ENCODE measurements around the gene SH3D21. TPM values are rescaled to one million over a fixed set of nuclear protein-coding genes. Genes with fewer than 3 reads are reported as not detected.

SH3D21 gene
- total and polyA plus RNA-seq, 2 experiments from 2014 or later = 2.6 to 2.9 TPM

GRCh38 chr1:36367066-36367465, 60.9 kb downstream of the SH3D21 start:
- Histone ChIP-seq H3K9me3 (ENCODE audit: low read depth) (no peaks in the 10 kb centered on the region), H3K4me3 (no peak overlapping the region), H3K4me1 (ENCODE audit: insufficient read depth) (peaks cover 17% of the 10 kb centered on the region), H3K79me2 (peaks cover 86% of the 10 kb centered on the region), H3K9me2 (replicated peaks; ENCODE audit: insufficient read depth) (no peaks in the 10 kb centered on the region), H3K27me3 (no peaks in the 10 kb centered on the region), H3K27ac (no peak overlapping the region), H2AFZ (no peak overlapping the region), H3K36me3 (replicated peaks; ENCODE audit: insufficient read depth, low read depth) (no peaks in the 10 kb centered on the region), H4K20me1 (ENCODE audit: insufficient read depth, poor library complexity, severe bottlenecking) (peaks cover 13% of the 10 kb centered on the region), H3K4me2 (no peak overlapping the region)
- no peak for TF ChIP-seq EZH2phosphoT487 (IDR thresholded peaks at IDR 0.05; ENCODE audit: low read depth, severe bottlenecking, unreplicated experiment)
- TF ChIP-seq CTCF (IDR thresholded peaks at IDR 0.05; ENCODE audit: poor library complexity) = no peak
- no peak for TF ChIP-seq EZH2 (IDR thresholded peaks at IDR 0.05; ENCODE audit: borderline replicate concordance)
- 93% methylated on average over 4 of the region's 5 CpGs for WGBS (ENCODE audit: low lambda C conversion rate, missing lambda C conversion rate)
- DNase-seq (ENCODE audit: low spot score) = no peak

- peak overlapping the region; percentile 43 for H3K27ac ChIP-seq
- H3K9me2 ChIP-seq (replicated peaks; ENCODE audit: insufficient read depth) = no peaks in the 10 kb centered on the region
- no peaks in the 10 kb centered on the region for H3K27me3 ChIP-seq
- H3K36me3 ChIP-seq (replicated peaks; ENCODE audit: insufficient read depth, low read depth) = no peaks in the 10 kb centered on the region
- H3K4me1 ChIP-seq (ENCODE audit: insufficient read depth) = peaks cover 19% of the 10 kb centered on the region
- 64% methylated on average over 4 of the region's 4 CpGs for WGBS (ENCODE audit: low lambda C conversion rate, missing lambda C conversion rate)
- no peak overlapping the region for H3K4me2 ChIP-seq
- peak; percentile 33 for DNase-seq (ENCODE audit: low spot score)
- H4K20me1 ChIP-seq (ENCODE audit: insufficient read depth, poor library complexity, severe bottlenecking) = peaks cover 13% of the 10 kb centered on the region
- no peaks in the 10 kb centered on the region for H3K9me3 ChIP-seq (ENCODE audit: low read depth)
- H3K79me2 ChIP-seq = peaks cover 89% of the 10 kb centered on the region
- H3K4me3 ChIP-seq = no peak overlapping the region
- TF ChIP-seq EZH2 (IDR thresholded peaks at IDR 0.05; ENCODE audit: borderline replicate concordance) (no peak), CTCF (IDR thresholded peaks at IDR 0.05; ENCODE audit: poor library complexity) (no peak), EZH2phosphoT487 (IDR thresholded peaks at IDR 0.05; ENCODE audit: low read depth, severe bottlenecking, unreplicated experiment) (no peak)
- no peak overlapping the region for H2AFZ ChIP-seq
These were observed 61.6 kb downstream of the SH3D21 start for GRCh38 chr1:36367798-36368197.

- Histone ChIP-seq H4K20me1 (ENCODE audit: insufficient read depth, poor library complexity, severe bottlenecking) (peaks cover 13% of the 10 kb centered on the region), H2AFZ (no peak overlapping the region), H3K36me3 (replicated peaks; ENCODE audit: insufficient read depth, low read depth) (no peaks in the 10 kb centered on the region), H3K27ac (no peak overlapping the region), H3K9me3 (ENCODE audit: low read depth) (no peaks in the 10 kb centered on the region), H3K4me3 (no peak overlapping the region), H3K4me1 (ENCODE audit: insufficient read depth) (peaks cover 32% of the 10 kb centered on the region), H3K9me2 (replicated peaks; ENCODE audit: insufficient read depth) (no peaks in the 10 kb centered on the region), H3K4me2 (no peak overlapping the region), H3K27me3 (no peaks in the 10 kb centered on the region), H3K79me2 (peaks cover 83% of the 10 kb centered on the region)
- no peak for TF ChIP-seq EZH2 (IDR thresholded peaks at IDR 0.05; ENCODE audit: borderline replicate concordance)
- peak; percentile 88 for TF ChIP-seq CTCF (IDR thresholded peaks at IDR 0.05; ENCODE audit: poor library complexity)
- 61% methylated on average over 7 of the region's 7 CpGs for WGBS (ENCODE audit: low lambda C conversion rate, missing lambda C conversion rate)
- DNase-seq (ENCODE audit: low spot score) = peak; percentile 87
These were observed 63.1 kb downstream of the SH3D21 start for GRCh38 chr1:36369061-36369861.

Other genes starting within 250 kb of the SH3D21 start
- gene TEKT2, start 222.3 kb upstream of the SH3D21 start, total RNA-seq = 1.1 TPM in 1 of 2 replicates, not detected in the other
- gene TEKT2, start 222.3 kb upstream of the SH3D21 start, polyA plus RNA-seq = 0.16 and 1.4 TPM in 2 replicates
- gene ADPRS, start 217.5 kb upstream of the SH3D21 start, total RNA-seq = 27.4 and 37.6 TPM in 2 replicates
- 40.9 and 42.7 TPM in 2 replicates for gene ADPRS, start 217.5 kb upstream of the SH3D21 start, polyA plus RNA-seq
- gene COL8A2, start 181.1 kb upstream of the SH3D21 start, total RNA-seq = 32.6 and 44.8 TPM in 2 replicates
- gene COL8A2, start 181.1 kb upstream of the SH3D21 start, polyA plus RNA-seq = 53.7 and 59.4 TPM in 2 replicates
- gene TRAPPC3, start 156.9 kb upstream of the SH3D21 start, total RNA-seq = 128 and 139 TPM in 2 replicates
- gene TRAPPC3, start 156.9 kb upstream of the SH3D21 start, polyA plus RNA-seq = 131 and 148 TPM in 2 replicates
- gene MAP7D1, start 150.2 kb upstream of the SH3D21 start, total RNA-seq = 46.0 and 48.4 TPM in 2 replicates
- gene MAP7D1, start 150.2 kb upstream of the SH3D21 start, polyA plus RNA-seq = 84.7 and 97.8 TPM in 2 replicates
- 82.7 and 84.6 TPM in 2 replicates for gene THRAP3, start 81.9 kb upstream of the SH3D21 start, total RNA-seq
- gene THRAP3, start 81.9 kb upstream of the SH3D21 start, polyA plus RNA-seq = 45.8 and 50.0 TPM in 2 replicates
- gene EVA1B, start 17.3 kb downstream of the SH3D21 start, total RNA-seq = 67.2 and 82.2 TPM in 2 replicates
- 67.1 and 68.7 TPM in 2 replicates for gene EVA1B, start 17.3 kb downstream of the SH3D21 start, polyA plus RNA-seq
- 28.2 and 30.7 TPM in 2 replicates for gene STK40, start 79.6 kb downstream of the SH3D21 start, total RNA-seq
- gene STK40, start 79.6 kb downstream of the SH3D21 start, polyA plus RNA-seq = 48.4 and 56.3 TPM in 2 replicates
- gene LSM10, start 91.5 kb downstream of the SH3D21 start, total RNA-seq = 9.4 and 10.4 TPM in 2 replicates
- gene LSM10, start 91.5 kb downstream of the SH3D21 start, polyA plus RNA-seq = 54.6 and 63.9 TPM in 2 replicates
- gene OSCP1, start 144.1 kb downstream of the SH3D21 start, total RNA-seq = 5.8 and 9.3 TPM in 2 replicates
- gene OSCP1, start 144.1 kb downstream of the SH3D21 start, polyA plus RNA-seq = 5.8 and 7.6 TPM in 2 replicates
- 63.2 and 77.4 TPM in 2 replicates for gene MRPS15, start 158.0 kb downstream of the SH3D21 start, total RNA-seq
- 127 and 136 TPM in 2 replicates for gene MRPS15, start 158.0 kb downstream of the SH3D21 start, polyA plus RNA-seq
- gene CSF3R, start 176.5 kb downstream of the SH3D21 start, total RNA-seq = 11.6 and 19.7 TPM in 2 replicates
- 22.3 and 31.1 TPM in 2 replicates for gene CSF3R, start 176.5 kb downstream of the SH3D21 start, polyA plus RNA-seq

Measured in hepatocyte (in vitro differentiated cells).